IMR-90 (cell line): ENCODE measurements around the gene TPO. TPM values are rescaled to one million over a fixed set of nuclear protein-coding genes. Genes with fewer than 3 reads are reported as not detected.

Experiments
- ATAC-seq: fragments of 200-7000 bp; cut with Tn5 transposase; 2 replicates; pipeline ENCODE4 v1.9.1; 2020; ENCODE audit warnings: low read depth, mild to moderate bottlenecking, moderate library complexity
- BruUV-seq: library from RNA; stranded (reverse); fragments of 400-500 nt; replicated peaks from 2 replicates; lab custom pipeline; 2021; lab: Mats Ljungman, UMichigan
- CTCF ChIA-PET: fragments of 300-600 bp; formaldehyde crosslinking; extraction: SDS; loops from one replicate; lab custom pipeline; 2021; ENCODE audit warnings: antibody characterized with exemption; lab: Yijun Ruan, JAX
- POLR2A ChIA-PET: fragments of 300-600 bp; sonication (Branson Sonifier 250); formaldehyde crosslinking; loops from one replicate; lab custom pipeline; 2022; ENCODE audit warnings: antibody characterized with exemption; ENCODE audit not compliant: unreplicated experiment; lab: Charles Lee
- DNase-seq: peaks from one replicate; pipeline ENCODE4 v3.0.0; 2013
- H2AFZ ChIP-seq: replicated peaks from 2 replicates; pipeline ENCODE3; 2013; ENCODE audit warnings: low read length, mild to moderate bottlenecking; ENCODE audit not compliant: poor library complexity
- H2AK5ac ChIP-seq: 2 replicates; pipeline ENCODE4 v1.6.1; 2013; ENCODE audit warnings: low read depth, low read length, inconsistent platforms
- H2AK9ac ChIP-seq: replicated peaks from 2 replicates; pipeline ENCODE3; 2013; ENCODE audit warnings: mild to moderate bottlenecking, low read depth, low read length, moderate library complexity; ENCODE audit not compliant: poor library complexity
- H2BK120ac ChIP-seq: 2 replicates; pipeline ENCODE4 v1.6.1; 2013; ENCODE audit warnings: low read depth, low read length, inconsistent platforms
- H2BK15ac ChIP-seq: 3 replicates; pipeline ENCODE4 v1.6.1; 2013; ENCODE audit warnings: low read depth, low read length, inconsistent platforms
- H2BK20ac ChIP-seq: 2 replicates; pipeline ENCODE4 v1.6.1; 2013; ENCODE audit warnings: low read depth, mild to moderate bottlenecking, inconsistent platforms, low read length, moderate library complexity
- H2BK5ac ChIP-seq: 2 replicates; pipeline ENCODE4 v1.6.1; 2013; ENCODE audit warnings: mild to moderate bottlenecking, low read depth, low read length, inconsistent platforms; ENCODE audit not compliant: poor library complexity, severe bottlenecking
- H3K14ac ChIP-seq: replicated peaks from 2 replicates; pipeline ENCODE4 v1.6.1; 2013; ENCODE audit warnings: low read depth, low read length, inconsistent platforms
- H3K18ac ChIP-seq: 2 replicates; pipeline ENCODE4 v1.6.1; 2013; ENCODE audit warnings: low read depth, low read length, control low read depth
- H3K23ac ChIP-seq: 2 replicates; pipeline ENCODE4 v1.6.1; 2013; ENCODE audit warnings: low read depth, low read length, inconsistent platforms
- H3K27ac ChIP-seq: 2 replicates; pipeline ENCODE4 v1.5.1; 2013; ENCODE audit warnings: mild to moderate bottlenecking, control low read depth, low read length; ENCODE audit not compliant: insufficient read depth
- H3K27me3 ChIP-seq: 2 replicates; pipeline ENCODE4 v1.6.1; 2013; ENCODE audit warnings: low read length; ENCODE audit not compliant: control insufficient read depth, insufficient read depth
- H3K36me3 ChIP-seq: 2 replicates; pipeline ENCODE4 v1.6.1; 2013; ENCODE audit warnings: low read length, mixed read lengths; ENCODE audit not compliant: control insufficient read depth, insufficient read depth
- H3K4ac ChIP-seq: 2 replicates; pipeline ENCODE4 v1.6.1; 2013; ENCODE audit warnings: low read depth, low read length, inconsistent platforms
- H3K4me1 ChIP-seq: 2 replicates; pipeline ENCODE4 v1.6.1; 2013; ENCODE audit warnings: low read length, mixed read lengths; ENCODE audit not compliant: control insufficient read depth, insufficient read depth
- H3K4me2 ChIP-seq: 2 replicates; pipeline ENCODE4 v1.6.1; 2013; ENCODE audit warnings: low read depth, mild to moderate bottlenecking, control low read depth, low read length, moderate library complexity
- H3K4me3 ChIP-seq: 2 replicates; pipeline ENCODE4 v1.5.1; 2013; ENCODE audit warnings: low read depth, mild to moderate bottlenecking, control low read depth, low read length, moderate library complexity; ENCODE audit not compliant: insufficient read depth
- H3K56ac ChIP-seq: 2 replicates; pipeline ENCODE4 v1.6.1; 2013; ENCODE audit warnings: low read length, inconsistent platforms; ENCODE audit not compliant: insufficient read depth; ENCODE audit errors: extremely low read depth
- H3K79me1 ChIP-seq, 2 experiments: 2 replicates each; pipeline ENCODE4 v1.6.1; 2013; ENCODE audit warnings: low read length in 2 of 2, inconsistent platforms in 1 of 2, low read depth in 1 of 2
- H3K9ac ChIP-seq: 2 replicates; pipeline ENCODE4 v1.6.1; 2013; ENCODE audit warnings: low read depth, low read length, control low read depth
- H3K9me1 ChIP-seq: 2 replicates; pipeline ENCODE4 v1.6.1; 2013; ENCODE audit warnings: low read length, inconsistent platforms; ENCODE audit not compliant: insufficient read depth
- H3K9me3 ChIP-seq: 2 replicates; pipeline ENCODE4 v1.6.1; 2013; ENCODE audit warnings: low read length; ENCODE audit not compliant: control insufficient read depth, insufficient read depth
- H4K20me1 ChIP-seq: 2 replicates; pipeline ENCODE4 v1.6.1; 2013; ENCODE audit warnings: low read length, inconsistent platforms; ENCODE audit not compliant: insufficient read depth
- H4K5ac ChIP-seq: 2 replicates; pipeline ENCODE4 v1.6.1; 2013; ENCODE audit warnings: mild to moderate bottlenecking, low read depth, low read length, control low read depth
- H4K8ac ChIP-seq, 2 experiments: 2 replicates each; pipeline ENCODE4 v1.6.1; 2013; ENCODE audit warnings: low read depth in 2 of 2, low read length in 2 of 2, control low read depth in 1 of 2, inconsistent platforms in 1 of 2
- H4K91ac ChIP-seq: 2 replicates; pipeline ENCODE4 v1.6.1; 2013; ENCODE audit warnings: low read depth, low read length, inconsistent platforms; ENCODE audit not compliant: insufficient read depth
- BHLHE40 ChIP-seq: fragments of 150-350 bp; IDR thresholded peaks from 2 replicates; pipeline ENCODE4 v1.6.1; 2016; ENCODE audit warnings: mild to moderate bottlenecking, low read depth, low read length
- CEBPB ChIP-seq: IDR thresholded peaks from 2 replicates; pipeline ENCODE4 v1.6.1; 2012; ENCODE audit warnings: low read depth, low read length, improper control_type of control experiment
- CHD1 ChIP-seq: IDR thresholded peaks from 2 replicates; pipeline ENCODE4 v1.6.1; 2012; ENCODE audit warnings: low read depth, low read length, improper control_type of control experiment
- CTCF ChIP-seq: conservative IDR thresholded peaks from 2 replicates; pipeline ENCODE4 v1.5.1; 2012; ENCODE audit warnings: mild to moderate bottlenecking, low read depth, low read length, improper control_type of control experiment
- ELK1 ChIP-seq: fragments of 150-350 bp; IDR thresholded peaks from 2 replicates; pipeline ENCODE4 v1.6.1; 2016; ENCODE audit warnings: low read depth, mild to moderate bottlenecking, low read length, moderate library complexity, borderline replicate concordance
- FOS ChIP-seq: fragments of 150-350 bp; IDR thresholded peaks from 2 replicates; pipeline ENCODE4 v1.6.1; 2016; ENCODE audit warnings: low read depth, low read length
- MAFK ChIP-seq: IDR thresholded peaks from 2 replicates; pipeline ENCODE4 v1.6.1; 2012; ENCODE audit warnings: low read depth, low read length, improper control_type of control experiment
- MAZ ChIP-seq: IDR thresholded peaks from 2 replicates; pipeline ENCODE4 v1.6.1; 2012; ENCODE audit warnings: low read depth, mild to moderate bottlenecking, low read length, improper control_type of control experiment, moderate library complexity, borderline replicate concordance
- MXI1 ChIP-seq: IDR thresholded peaks from 2 replicates; pipeline ENCODE4 v1.6.1; 2012; ENCODE audit warnings: low read depth, mild to moderate bottlenecking, low read length, moderate library complexity, borderline replicate concordance
- NFE2L2 ChIP-seq: fragments of 150-350 bp; IDR thresholded peaks from 2 replicates; pipeline ENCODE4 v1.6.1; 2016; ENCODE audit warnings: low read depth, mild to moderate bottlenecking, low read length
- POLR2A ChIP-seq: IDR thresholded peaks from 2 replicates; pipeline ENCODE4 v1.6.1; 2012; ENCODE audit warnings: mild to moderate bottlenecking, low read depth, low read length
- RAD21 ChIP-seq: IDR thresholded peaks from 2 replicates; pipeline ENCODE4 v1.6.1; 2012; ENCODE audit warnings: low read length, improper control_type of control experiment
- RCOR1 ChIP-seq: IDR thresholded peaks from 2 replicates; pipeline ENCODE4 v1.6.1; 2012; ENCODE audit warnings: mild to moderate bottlenecking, low read length, improper control_type of control experiment; ENCODE audit not compliant: insufficient replicate concordance
- RFX5 ChIP-seq: IDR thresholded peaks from 2 replicates; pipeline ENCODE4 v1.8.0; 2012; ENCODE audit warnings: low read depth, mild to moderate bottlenecking, low read length, moderate library complexity
- SMC3 ChIP-seq: fragments of 150-350 bp; IDR thresholded peaks from 2 replicates; pipeline ENCODE4 v1.6.1; 2016; ENCODE audit warnings: low read depth, mild to moderate bottlenecking, antibody characterized with exemption, low read length, moderate library complexity
- USF2 ChIP-seq: fragments of 150-350 bp; IDR thresholded peaks from 2 replicates; pipeline ENCODE4 v1.6.1; 2017; ENCODE audit warnings: mild to moderate bottlenecking, antibody characterized with exemption, low read length, low read depth
- WGBS, 2 experiments: methylation state at CpG; one replicate each; pipeline versions ENCODE4 v1.1.5 to v1.1.7; 2013; ENCODE audit warnings: missing lambda C conversion rate in 2 of 2; ENCODE audit not compliant: insufficient read length in 1 of 2; ENCODE audit errors: extremely low coverage in 2 of 2; 5-methylcytosine and 5-hydroxymethylcytosine counted together
- dilution Hi-C: fragments of 300-500 bp; cut with HindIII; formaldehyde crosslinking; loops from one replicate; pipeline ENCODE4 v1.14.3; 2018; ENCODE audit warnings: low sequenced_read_pairs; ENCODE audit not compliant: unreplicated experiment
- in situ Hi-C: fragments of 300-500 bp; cut with MboI; formaldehyde crosslinking; loops from 3 replicates; pipeline ENCODE4 v1.14.3; 2019; ENCODE audit warnings: low sequenced_read_pairs, inconsistent platforms, mixed read lengths
- intact Hi-C: fragments of 100-400 bp; cut with micrococcal nuclease; formaldehyde crosslinking; loops from 2 replicates; pipeline ENCODE4 v1.10.0; 2022
- polyA plus RNA-seq, 3 experiments: library from polyadenylated mRNA; depleted of rRNA; stranded (reverse); fragments of >200 nt; gene quantifications; 2 replicates each; pipeline ENCODE4 v1.2.3, GENCODE V29; 2012; ENCODE audit warnings: low replicate concordance in 1 of 3
- total RNA-seq: library from RNA; depleted of rRNA; stranded (reverse); fragments of >200 nt; gene quantifications from 2 replicates; pipeline ENCODE4 v1.2.3, GENCODE V29; 2012

Gene TPO
- total and polyA plus RNA-seq, 2 of the 4 experiments (the other 2 are of a cell fraction), result not detected

- Histone ChIP-seq H3K4me3 (no peak overlapping the region), H3K27ac (no peak overlapping the region), H3K56ac (no peak overlapping the region), H3K9me3 (no peaks in the 10 kb centered on the region), H2BK20ac (no peak overlapping the region), H4K20me1 (no peaks in the 10 kb centered on the region), H4K5ac (no peak overlapping the region), H2AK5ac (no peak overlapping the region), H3K27me3 (peaks cover 2% of the 10 kb centered on the region; the same call in 1 of the 2 replicates), H3K18ac (no peak overlapping the region), H2AFZ (no peak overlapping the region), H3K9ac (no peak overlapping the region), H3K36me3 (no peaks in the 10 kb centered on the region), H3K4ac (no peak overlapping the region), H4K91ac (no peak overlapping the region), H2AK9ac (no peak overlapping the region), H3K4me1 (peaks cover 7% of the 10 kb centered on the region; the same call in 1 of the 2 replicates), H2BK5ac (no peak overlapping the region), H3K23ac (no peak overlapping the region), H2BK15ac (no peak overlapping the region), H3K4me2 (no peak overlapping the region), H3K14ac (no peak overlapping the region), H3K9me1 (peaks cover 6% of the 10 kb centered on the region), H4K8ac (no peak overlapping the region), H3K79me1 (no peaks in the 10 kb centered on the region), H2BK120ac (no peak overlapping the region)
- ChIA-PET CTCF (no interaction called here), POLR2A (no interaction called here)
- TF ChIP-seq ELK1 (no peak), FOS (no peak), BHLHE40 (no peak), POLR2A (no peak), CEBPB (no peak), NFE2L2 (no peak), RAD21 (no peak), CHD1 (no peak), CTCF (no peak), MXI1 (no peak), SMC3 (no peak), RCOR1 (no peak), MAFK (no peak), RFX5 (no peak), USF2 (no peak), MAZ (no peak)
- no TSS peak for BruUV-seq
- no peak for DNase-seq
- dilution Hi-C loops, result no loop called here
- ATAC-seq, result no peak
- 81% methylated on average over 7 of the region's 13 CpGs; no CpG with 5 or more reads in 1 of the 2 experiments for WGBS, 2 experiments
- intact Hi-C loops, result loop anchor here (10.0 kb wide), 2 partner anchors 395 to 485 kb away; no protein-coding TSS in a partner anchor
- in situ Hi-C loops, result loop anchor here (10.0 kb wide), 4 partner anchors 575 to 1295 kb away; no protein-coding TSS in a partner anchor
These were observed 126.7 kb downstream of the TPO start for GRCh38 chr2:1539973-1540372.
